ENCODE data around the gene ZBTB7C.

DNA sequence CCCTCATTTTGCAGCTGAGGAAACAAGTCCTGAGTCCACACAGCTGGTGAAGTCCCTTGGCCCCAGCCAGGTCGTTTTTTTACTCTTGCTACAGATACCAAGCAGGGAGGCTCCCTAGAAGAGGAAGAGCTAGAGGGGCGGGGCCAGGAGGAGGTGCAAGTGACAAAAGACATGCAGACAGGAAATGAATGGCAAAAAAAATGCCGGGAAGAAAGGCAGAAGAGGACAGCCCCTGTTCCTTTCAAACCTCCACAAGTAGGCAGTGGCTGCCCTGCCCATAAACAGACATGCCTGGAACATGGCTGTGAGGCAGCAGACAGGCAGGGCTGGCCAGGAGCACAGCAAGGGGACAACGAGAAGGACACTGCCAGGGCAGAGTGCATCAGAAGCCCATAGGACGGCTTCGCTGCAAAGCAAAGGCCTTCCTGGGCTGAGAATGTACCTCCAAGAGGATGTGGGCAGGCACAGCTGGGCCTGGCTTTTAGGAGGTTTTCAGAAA, 108.7 kb downstream of the ZBTB7C start:
- TF ChIP-seq, protein P1, sequence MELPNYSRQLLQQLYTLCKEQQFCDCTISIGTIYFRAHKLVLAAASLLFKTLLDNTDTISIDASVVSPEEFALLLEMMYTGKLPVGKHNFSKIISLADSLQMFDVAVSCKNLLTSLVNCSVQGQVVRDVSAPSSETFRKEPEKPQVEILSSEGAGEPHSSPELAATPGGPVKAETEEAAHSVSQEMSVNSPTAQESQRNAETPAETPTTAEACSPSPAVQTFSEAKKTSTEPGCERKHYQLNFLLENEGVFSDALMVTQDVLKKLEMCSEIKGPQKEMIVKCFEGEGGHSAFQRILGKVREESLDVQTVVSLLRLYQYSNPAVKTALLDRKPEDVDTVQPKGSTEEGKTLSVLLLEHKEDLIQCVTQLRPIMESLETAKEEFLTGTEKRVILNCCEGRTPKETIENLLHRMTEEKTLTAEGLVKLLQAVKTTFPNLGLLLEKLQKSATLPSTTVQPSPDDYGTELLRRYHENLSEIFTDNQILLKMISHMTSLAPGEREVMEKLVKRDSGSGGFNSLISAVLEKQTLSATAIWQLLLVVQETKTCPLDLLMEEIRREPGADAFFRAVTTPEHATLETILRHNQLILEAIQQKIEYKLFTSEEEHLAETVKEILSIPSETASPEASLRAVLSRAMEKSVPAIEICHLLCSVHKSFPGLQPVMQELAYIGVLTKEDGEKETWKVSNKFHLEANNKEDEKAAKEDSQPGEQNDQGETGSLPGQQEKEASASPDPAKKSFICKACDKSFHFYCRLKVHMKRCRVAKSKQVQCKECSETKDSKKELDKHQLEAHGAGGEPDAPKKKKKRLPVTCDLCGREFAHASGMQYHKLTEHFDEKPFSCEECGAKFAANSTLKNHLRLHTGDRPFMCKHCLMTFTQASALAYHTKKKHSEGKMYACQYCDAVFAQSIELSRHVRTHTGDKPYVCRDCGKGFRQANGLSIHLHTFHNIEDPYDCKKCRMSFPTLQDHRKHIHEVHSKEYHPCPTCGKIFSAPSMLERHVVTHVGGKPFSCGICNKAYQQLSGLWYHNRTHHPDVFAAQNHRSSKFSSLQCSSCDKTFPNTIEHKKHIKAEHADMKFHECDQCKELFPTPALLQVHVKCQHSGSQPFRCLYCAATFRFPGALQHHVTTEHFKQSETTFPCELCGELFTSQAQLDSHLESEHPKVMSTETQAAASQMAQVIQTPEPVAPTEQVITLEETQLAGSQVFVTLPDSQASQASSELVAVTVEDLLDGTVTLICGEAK (IDR thresholded peaks at IDR 0.05), result no peak
- TF ChIP-seq, protein P1 (CRISPR knock-in tag; IDR thresholded peaks at IDR 0.05), result no peak
- TF ChIP-seq, protein P2, sequence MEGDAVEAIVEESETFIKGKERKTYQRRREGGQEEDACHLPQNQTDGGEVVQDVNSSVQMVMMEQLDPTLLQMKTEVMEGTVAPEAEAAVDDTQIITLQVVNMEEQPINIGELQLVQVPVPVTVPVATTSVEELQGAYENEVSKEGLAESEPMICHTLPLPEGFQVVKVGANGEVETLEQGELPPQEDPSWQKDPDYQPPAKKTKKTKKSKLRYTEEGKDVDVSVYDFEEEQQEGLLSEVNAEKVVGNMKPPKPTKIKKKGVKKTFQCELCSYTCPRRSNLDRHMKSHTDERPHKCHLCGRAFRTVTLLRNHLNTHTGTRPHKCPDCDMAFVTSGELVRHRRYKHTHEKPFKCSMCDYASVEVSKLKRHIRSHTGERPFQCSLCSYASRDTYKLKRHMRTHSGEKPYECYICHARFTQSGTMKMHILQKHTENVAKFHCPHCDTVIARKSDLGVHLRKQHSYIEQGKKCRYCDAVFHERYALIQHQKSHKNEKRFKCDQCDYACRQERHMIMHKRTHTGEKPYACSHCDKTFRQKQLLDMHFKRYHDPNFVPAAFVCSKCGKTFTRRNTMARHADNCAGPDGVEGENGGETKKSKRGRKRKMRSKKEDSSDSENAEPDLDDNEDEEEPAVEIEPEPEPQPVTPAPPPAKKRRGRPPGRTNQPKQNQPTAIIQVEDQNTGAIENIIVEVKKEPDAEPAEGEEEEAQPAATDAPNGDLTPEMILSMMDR (IDR thresholded peaks at IDR 0.05 in 2 of 3, conservative IDR thresholded peaks at IDR 0.05 in 1 of 3; ENCODE audit: insufficient read depth in 2 of 3, low read depth in 1 of 3, low read length in 3 of 3), result no peak
- TF ChIP-seq SIN3A (IDR thresholded peaks at IDR 0.05; ENCODE audit: borderline replicate concordance in 2 of 2, control insufficient read depth in 1 of 2, low read depth in 2 of 2, low read length in 2 of 2) (no peak), POLR2AphosphoS5 (IDR thresholded peaks at IDR 0.05; ENCODE audit: control insufficient read depth, insufficient read depth, low read depth, low read length) (no peak), NRF1 (conservative IDR thresholded peaks at IDR 0.05 in 1 of 2, IDR thresholded peaks at IDR 0.05 in 1 of 2) (no peak), SUPT5H (IDR thresholded peaks at IDR 0.05) (no peak), EP300 (IDR thresholded peaks at IDR 0.05; ENCODE audit: low read length) (no peak)

Data from K562 (cell line).